GM13977 (cell line): ENCODE measurements around the gene IFT20.

Experiments used
- DNase-seq: peaks from one replicate; pipeline ENCODE4 v3.0.0; 2012; ENCODE audit warnings: low spot score
- CTCF ChIP-seq: IDR thresholded peaks from 2 replicates; pipeline ENCODE4 v1.5.1; 2012; ENCODE audit warnings: mild to moderate bottlenecking, control low read depth; ENCODE audit not compliant: insufficient read depth; ENCODE audit errors: extremely low read depth, missing control alignments
- in situ Hi-C: fragments of 300-500 bp; cut with MboI; formaldehyde crosslinking; loops from one replicate; pipeline ENCODE4 v1.12.0; 2022; ENCODE audit warnings: low sequenced_read_pairs, low pct_unique_long_range_greater_than_20kb, mixed read lengths, inconsistent platforms; ENCODE audit not compliant: unreplicated experiment

Gene IFT20

GRCh38 chr17:28338056-28338768 lies 2.9 kb upstream of the IFT20 start:
- no peak for TF ChIP-seq CTCF
- no peak for DNase-seq
- in situ Hi-C loops = no loop called here

GRCh38 chr17:28335959-28336871 lies 943 bp upstream of the IFT20 start:
- DNase-seq = peak; percentile 37
- in situ Hi-C loops = no loop called here
- no peak for TF ChIP-seq CTCF

DNA sequence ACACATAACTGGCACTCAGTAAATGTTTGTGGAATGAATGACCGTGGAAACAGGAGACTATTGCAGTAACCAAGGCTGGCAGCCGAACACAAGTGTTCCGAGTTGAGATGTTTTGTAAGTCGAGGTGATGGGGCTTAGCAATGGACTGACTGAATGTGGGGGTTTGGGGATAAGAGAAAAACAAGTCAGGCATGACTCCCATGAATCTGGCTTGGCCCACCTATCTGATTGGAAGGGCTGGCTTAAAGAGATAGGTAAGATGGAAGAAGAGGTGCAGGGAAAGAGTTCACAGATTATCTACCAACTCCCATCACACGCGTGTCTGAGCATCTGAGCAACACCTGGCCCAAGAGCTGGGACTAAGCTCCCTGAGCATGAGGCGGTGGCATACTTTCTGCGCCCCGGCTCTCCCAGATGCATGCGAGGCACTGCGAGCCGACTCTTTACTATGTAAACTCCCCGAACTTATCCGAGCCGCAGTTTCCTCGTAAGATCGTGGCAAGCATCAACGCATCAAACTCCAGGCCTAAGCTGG lies 539 bp downstream of the IFT20 start:
- in situ Hi-C loops = no loop called here
- no peak for TF ChIP-seq CTCF
- DNase-seq = no peak

DNA sequence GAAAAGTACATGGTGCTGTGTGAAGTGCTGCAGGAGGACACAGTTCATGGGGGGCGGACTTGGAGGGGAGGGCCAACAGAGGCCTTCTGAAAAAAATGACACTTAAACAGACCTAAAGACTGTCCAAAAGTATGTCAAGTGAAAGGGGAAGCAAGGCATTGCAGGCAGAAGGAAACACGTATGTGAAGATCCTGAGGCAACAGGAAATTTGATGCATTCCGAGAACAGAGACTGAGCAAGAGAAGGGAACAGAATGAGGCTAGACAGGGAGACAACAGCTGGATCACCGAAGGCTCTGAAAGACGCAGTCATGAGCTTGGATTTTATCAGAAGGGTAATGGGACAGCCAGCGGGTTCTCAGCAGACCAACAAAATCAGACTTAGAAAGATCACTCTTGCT lies 1.1 kb downstream of the IFT20 start:
- DNase-seq = no peak
- in situ Hi-C loops = no loop called here
- no peak for TF ChIP-seq CTCF

- in situ Hi-C loops = no loop called here
- DNase-seq = no peak
Measured at GRCh38 chr17:28333083-28333746, 2.1 kb downstream of the IFT20 start.

More at GRCh38 chr17:28333083-28333746, 2.1 kb downstream of the IFT20 start:
- no peak for TF ChIP-seq CTCF
